OCI-LY1 (cell line): Measurements from ENCODE around the gene LRIG1.
"Not testable (repeated sequence)": the region's sequence is repeated elsewhere in the genome, so short reads cannot be mapped to it uniquely, and the experiment has no call there.

ENCODE experiments used
- CTCF ChIP-seq: fragments of 200-600 bp; sonication (generic), shearing (Covaris generic); IDR thresholded peaks from 2 replicates; pipeline ENCODE4 v1.5.1; 2017; ENCODE audit warnings: mild to moderate bottlenecking, antibody characterized with exemption, low read length, moderate library complexity, mixed read lengths
- EZH2 ChIP-seq: fragments of 200-600 bp; sonication (generic), shearing (Covaris generic); IDR thresholded peaks from 2 replicates; pipeline ENCODE4 v1.8.0; 2017; ENCODE audit warnings: borderline replicate concordance, mixed run types, mild to moderate bottlenecking, antibody characterized with exemption, low read length, moderate library complexity, mixed read lengths

GRCh38 chr3:66421144-66421543 is 79.7 kb downstream of the LRIG1 start:
- not testable (repeated sequence) for TF ChIP-seq CTCF, EZH2
